CD1c-positive myeloid dendritic cell (primary cell): ENCODE measurements around the gene NUTM1.

Experiments used
- DNase-seq: peaks from one replicate; pipeline ENCODE4 v3.0.0-alpha.2; 2016; ENCODE audit errors: extremely low spot score

NUTM1 gene

DNA sequence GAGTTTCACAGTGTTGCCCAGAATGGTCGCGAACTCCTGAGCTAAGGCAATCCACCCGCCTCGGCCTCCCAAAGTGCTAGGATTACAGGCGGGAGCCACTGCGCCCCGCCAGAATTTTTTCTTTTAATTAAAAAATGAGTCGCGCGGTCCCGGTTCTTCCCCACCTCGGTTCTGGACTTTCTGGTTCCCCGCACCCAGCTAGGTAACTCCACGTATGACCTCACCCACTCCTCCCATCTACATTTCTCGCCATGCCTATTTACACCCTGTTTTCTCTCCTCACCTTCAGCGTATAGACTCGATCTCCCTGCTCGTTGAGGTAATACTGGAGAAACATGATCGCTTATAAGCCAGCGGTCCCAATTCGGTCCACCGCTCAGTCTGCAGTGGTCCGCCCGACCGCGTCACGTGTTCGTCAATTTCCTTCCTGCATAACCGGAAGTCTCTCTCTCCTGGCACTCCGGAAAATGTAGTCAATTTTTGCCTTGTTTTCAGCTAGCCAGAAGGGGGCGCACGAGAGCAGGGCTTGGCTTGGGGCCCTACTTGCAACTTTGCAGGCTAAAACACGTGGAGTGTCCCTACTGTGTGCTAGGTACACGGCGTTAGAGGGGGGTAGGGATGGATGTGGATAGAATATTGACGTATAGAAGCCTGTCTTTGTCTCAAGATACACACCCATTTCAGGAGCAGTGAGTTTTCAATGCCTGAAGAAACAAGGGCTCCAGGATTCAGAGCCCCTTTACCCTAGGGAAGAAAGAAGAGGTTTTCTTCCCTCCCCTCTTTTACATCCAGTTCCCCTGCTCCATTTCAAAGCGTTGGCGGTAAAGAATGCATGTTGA is at the start of gene NUTM1, which contains the start of gene NOP10:
NUTM1 (plus strand) TSS at position 579 of the 839 bp plus-strand sequence. CDS start 382 bp downstream, outside the sequence.
NOP10 (minus strand) TSS at position 400 of the 839 bp plus-strand sequence; CDS start at position 337, 63 bp downstream.
- peak; percentile 95 for DNase-seq

- DNase-seq = no peak
Measured at GRCh38 chr15:34297059-34297458, 46.1 kb upstream of the NUTM1 start.

- no peak for DNase-seq
Measured at GRCh38 chr15:34301058-34301457, 42.1 kb upstream of the NUTM1 start.

DNA sequence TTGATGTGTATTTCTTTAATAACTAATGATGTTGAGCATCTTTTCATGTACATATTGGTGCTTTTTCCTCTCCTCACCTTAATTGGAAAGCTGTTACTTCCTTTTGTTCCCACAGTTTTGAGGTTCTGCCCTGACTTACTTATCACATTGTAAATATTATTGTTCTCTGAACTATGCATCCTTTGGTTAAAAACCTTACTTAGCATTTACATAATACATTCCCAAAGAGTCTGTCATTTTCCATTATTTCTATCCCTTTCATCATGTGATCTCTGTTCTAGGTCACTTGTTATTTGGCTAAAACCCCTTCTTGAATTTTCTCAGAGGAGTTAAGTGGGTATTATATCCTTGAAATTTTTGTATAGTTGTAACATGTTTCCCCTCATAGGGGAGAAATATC is 38.5 kb upstream of the NUTM1 start:
- DNase-seq = no peak

DNA sequence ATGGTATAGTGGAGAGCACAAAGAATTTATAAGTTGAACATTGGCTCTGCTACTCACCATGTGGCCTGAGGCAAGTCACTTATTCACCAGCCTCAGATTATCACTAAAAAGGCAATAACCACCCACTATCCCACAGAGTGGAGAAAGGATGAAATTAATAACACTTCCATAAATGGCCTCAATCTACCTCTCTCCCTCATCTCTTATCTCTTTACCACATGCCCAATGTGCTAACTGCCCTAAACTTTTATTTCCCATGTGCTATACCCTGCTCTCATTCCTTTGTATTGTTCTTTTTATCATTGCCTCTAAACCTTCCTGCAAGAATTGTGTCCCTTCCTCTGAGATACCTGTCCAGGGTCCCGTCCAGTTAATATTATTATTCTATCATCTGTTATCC is 31.6 kb upstream of the NUTM1 start:
- DNase-seq = no peak

DNA sequence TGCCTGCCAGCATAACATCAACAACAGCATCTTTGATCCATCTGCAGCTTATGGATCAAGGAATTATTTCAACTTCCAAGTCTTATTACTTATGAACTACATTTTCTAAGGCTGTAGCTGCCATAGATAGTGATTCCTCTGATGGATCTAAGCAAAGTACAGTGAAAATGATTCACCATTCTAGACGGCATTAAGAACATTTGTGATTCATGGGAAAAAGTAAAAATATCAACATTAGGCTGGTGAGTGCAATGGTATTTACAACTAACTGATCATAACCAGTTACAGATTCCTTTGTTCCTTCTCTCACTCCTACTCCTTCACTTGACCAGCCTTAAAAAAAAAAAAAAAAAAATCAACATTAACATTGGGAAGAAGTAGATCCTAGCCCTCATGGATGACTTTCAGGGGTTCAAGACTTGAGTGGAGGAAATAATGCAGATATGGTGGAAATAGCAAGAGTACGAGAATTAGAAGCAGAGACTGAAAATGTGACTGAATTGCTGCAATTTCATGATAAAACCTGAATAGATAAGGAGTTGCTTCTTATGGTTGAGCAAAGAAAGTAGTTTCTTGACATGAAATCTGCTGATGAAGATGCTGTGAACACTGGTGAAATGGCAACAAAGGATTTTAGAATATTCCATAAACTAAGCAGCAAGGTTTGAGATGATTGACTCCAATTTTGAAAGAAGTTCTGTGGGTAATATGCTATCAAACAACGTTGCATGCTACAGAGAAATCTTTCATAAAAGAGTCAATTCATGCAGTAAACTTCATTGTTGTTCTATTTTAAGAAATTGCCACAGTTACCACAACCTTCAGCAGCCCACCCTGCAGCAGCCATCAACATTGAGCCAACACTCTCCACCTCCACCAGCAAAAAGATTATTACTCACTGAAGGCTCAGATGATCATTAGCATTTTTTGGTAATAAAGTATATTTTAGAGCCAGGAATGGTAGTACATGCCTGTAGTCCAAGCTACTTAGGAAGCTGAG is 28.3 kb upstream of the NUTM1 start:
- no peak for DNase-seq

DNA sequence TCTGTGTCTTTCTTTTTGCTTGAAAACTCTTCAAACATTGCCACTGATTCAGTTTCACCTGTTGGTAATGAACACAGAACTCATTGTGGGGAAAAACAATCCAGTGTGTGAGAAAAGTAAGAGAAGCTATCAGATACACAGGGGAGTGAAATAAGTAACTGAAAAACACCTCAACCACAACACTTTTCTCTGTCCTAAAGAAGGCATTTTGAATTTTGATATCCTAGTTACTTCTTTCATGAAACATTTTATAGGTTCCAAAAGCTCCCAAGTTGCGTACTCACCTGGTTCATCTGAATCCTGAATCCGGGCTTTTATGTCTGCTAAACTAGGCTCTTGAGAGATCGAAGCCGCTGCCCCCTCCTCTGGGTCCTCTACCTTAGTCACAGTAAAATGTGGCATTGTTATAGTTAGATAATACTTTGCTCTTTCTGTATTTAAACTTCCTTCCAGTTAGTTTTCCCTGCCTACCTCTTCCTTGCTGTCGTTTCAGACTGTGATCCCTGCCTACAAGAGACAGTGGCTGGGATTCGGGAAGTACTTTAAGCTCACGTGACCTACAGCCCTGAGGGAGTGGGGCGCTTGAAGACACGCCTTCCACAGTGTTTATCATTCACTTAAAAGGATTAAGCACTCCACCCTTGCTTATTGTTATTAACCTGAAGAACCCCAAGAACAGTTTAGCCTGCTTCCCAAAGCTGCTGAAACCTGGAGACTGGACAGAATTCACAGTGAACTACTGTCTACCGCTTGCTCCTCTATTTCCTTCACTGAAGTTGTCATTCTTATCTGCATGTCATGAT is 24.6 kb upstream of the NUTM1 start:
- DNase-seq = peak; percentile 76

GRCh38 chr15:34323217-34323616 is 19.9 kb upstream of the NUTM1 start:
- no peak for DNase-seq

DNA sequence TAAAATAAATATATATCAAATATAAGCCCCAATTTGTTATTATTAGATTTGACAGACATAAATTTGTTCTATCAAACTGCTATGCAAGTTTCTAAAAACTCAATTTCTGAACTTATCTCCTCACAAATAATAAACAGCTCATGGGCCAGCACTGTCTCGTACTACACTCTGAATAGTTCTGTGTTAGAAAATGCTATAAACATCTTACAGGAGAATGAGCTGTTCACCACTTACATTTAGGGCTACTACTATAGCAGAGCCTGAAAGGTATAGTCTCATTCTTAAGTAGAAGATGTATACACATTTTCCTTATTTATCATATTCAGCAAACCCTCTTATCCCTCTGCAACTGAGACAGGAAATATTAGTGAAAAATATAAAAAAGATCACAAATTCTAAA is 18.2 kb upstream of the NUTM1 start:
- DNase-seq = no peak

DNA sequence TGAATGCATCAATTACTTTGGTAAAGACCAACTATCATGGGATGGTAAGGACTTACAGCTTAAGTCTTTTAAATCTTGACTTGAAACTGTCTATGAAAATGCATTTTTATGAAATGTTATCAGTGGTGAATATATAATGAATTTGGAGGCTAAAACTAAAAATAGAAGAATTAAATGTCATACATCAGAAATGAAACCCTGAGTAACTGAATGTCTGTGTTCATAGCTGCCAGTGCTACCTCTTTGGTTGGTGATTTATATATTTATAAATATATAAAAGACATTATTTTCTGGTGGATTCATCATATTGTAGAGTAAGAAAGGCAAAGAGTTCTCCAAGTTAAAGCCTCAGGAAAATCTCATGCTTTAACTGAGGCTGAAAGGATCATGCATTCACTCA is 17.7 kb upstream of the NUTM1 start:
- DNase-seq = no peak

DNA sequence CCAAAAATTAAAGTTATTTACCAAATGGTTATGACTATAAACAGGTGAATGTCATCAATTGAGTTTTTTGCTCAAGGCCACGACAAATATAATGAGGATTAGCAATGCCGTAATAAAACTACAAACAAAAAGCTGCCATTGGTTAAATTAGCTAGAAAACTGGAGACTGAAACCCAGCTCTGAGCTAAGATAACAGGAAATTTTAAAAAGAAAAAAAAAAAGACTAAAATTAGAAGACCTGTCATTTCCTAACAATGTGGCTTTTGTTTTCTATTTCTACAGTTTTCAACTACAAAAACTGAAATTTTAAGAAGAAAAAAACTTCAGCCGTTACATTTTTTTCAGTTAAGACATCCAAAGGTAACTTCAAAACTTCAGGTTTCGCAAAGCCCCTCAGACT is 15.2 kb upstream of the NUTM1 start:
- no peak for DNase-seq

DNA sequence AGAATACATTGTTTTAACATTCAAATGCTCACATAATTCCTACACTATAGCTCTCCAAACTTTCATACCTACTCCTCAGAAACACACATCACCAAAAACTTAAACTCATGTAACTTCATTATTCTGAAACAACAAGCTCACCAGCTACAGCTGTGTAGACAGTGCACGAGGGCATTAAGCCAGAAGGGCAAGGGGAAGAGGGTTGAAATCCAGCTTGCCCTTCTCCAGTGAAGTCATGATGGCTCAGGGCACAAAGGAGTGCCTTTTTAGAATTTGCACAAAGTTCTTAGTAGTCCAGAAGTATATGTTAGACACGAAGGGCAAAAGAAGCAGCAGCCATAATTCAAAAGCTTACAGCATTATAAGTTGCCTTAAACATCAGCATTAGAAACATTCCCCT is 14.1 kb upstream of the NUTM1 start:
- DNase-seq = no peak

DNA sequence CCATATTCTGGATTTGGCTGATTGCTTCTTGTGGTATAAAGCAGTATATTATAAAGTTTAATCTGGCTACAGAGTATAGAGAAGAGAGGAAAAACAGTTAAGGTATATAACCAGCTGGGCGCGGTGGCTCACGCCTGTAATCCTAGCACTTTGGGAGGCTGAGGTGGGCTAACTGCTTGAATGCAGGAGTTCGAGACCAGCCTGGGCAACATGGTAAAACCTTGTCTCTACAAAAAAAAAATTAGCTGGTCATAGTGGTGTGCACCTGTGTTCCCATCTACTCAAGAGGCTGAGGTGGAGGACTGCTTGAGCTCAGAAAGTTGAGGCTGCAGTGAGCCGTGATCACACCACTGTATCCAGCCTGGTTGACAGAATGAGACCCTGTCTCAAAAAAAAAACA is 12.8 kb upstream of the NUTM1 start:
- DNase-seq = no peak

DNA sequence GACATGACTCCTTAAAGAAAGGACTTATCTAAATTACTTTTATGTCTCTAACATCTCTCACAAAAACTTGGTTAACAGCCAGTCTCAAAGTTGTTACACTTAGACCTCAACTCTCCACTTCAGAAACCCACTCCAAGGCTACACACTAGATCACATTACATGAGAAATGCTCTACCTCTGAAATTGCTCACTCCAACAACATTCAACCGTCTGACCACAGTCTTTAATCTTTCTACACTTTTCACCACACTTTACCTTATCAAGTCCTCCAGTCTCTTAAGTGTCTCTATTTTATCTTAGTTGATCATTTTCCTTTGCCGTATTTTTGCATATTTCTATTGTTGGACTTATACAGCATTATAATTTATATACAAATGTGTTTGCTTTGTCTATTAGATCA is 11.3 kb upstream of the NUTM1 start:
- no peak for DNase-seq

- DNase-seq = no peak
Measured at GRCh38 chr15:34332553-34333120, 10.5 kb upstream of the NUTM1 start.

DNA sequence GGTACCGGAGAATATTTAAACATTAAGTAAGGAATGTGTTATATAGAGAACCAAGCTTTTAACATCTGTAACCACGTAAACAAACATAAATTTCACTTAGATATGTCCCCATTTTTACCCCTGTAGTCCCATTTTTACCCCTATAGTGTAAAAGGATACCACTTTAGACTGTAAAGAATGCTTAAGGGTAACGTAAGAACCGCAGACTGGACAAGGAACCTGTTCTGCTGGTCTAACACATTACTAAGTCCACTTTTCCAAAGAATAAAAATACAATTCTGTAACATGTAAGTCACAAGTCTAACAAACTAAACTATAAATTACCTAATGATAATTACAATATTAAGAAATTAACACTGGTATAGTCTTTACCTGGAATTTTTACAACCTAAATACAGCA is 8.4 kb upstream of the NUTM1 start:
- no peak for DNase-seq

DNA sequence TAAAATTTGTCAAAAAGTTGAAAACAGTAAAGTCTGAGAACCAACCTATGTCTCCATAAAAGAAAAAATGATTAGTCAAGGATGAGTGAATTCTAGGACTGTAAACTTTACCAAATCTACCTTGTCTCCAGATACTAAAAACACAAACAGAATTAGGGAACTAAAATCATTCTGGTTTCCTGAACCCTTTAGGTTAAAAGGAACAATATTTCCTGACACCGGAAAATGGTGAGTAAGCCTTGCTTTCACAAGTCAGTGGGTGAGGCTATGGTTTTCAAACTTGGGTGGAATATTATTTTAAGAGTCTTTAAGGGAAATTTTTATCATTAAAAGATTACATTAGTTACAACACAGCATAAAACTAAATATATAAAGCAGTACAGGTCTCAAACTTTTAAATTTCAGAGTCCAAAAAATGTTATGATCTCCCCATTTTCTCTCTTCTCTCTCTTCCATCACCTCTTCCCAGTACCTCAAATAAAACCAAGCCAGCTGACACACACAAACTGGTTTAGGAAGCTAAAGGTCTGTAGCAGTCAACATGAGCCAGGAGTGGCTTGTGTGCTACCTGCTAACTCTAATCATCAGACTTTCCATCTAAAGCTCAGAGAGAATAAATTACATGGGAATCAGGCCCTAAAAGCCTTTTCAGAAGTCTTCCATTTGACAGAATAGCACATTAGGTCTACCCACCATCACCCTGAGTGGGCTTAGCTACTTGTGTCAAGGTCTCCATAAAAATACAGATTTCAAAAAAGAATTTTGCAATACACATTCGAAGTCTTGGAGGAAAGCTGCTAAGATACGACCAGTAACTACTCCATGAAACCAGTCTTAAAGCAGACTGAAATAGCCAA is 7.7 kb upstream of the NUTM1 start:
- peak; percentile 88 for DNase-seq

GRCh38 chr15:34336231-34336990 is 6.7 kb upstream of the NUTM1 start:
- DNase-seq = peak; percentile 50

- peak; percentile 36 for DNase-seq
Measured at GRCh38 chr15:34336991-34337556, 6.0 kb upstream of the NUTM1 start.
